ENCODE data around the gene MRPL39. TPM values are rescaled to one million over a fixed set of nuclear protein-coding genes. Genes with fewer than 3 reads are reported as not detected.

Gene MRPL39
- total RNA-seq, 1 donor from 2014 or later = 32.5 TPM

DNA sequence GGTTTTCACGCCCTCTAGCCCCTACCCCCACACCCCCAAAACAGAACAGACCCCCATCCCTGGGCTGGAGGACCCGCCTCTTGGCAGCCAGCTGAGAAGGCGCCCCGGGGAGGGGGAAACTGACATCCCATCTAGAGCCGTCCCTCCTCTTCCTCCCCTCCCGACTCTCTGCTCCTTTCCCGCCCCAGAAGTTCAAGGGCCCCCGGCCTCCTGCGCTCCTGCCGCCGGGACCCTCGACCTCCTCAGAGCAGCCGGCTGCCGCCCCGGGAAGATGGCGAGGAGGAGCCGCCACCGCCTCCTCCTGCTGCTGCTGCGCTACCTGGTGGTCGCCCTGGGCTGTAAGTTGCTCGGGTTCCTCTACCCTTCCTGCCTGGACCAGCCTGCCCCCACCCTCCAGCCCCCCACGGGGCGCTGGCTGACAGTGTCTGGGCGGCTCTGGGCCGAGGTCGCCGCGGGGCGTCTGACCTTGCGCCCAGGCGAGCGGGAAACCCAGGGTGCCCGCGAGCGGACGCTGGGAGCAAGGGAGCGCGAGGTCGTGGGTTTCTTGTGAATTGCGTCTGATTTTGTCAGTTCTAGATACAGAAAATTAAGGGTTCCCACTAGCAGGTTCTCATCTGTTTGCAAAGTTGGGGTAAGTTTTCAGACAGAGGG, 32.4 kb upstream of the MRPL39 start:
- H3K4me2 ChIP-seq (ENCODE audit: low read length) = peak overlapping the region; percentile 91
- H3K27ac Mint-ChIP-seq (ENCODE audit: unreplicated experiment) = no peak overlapping the region
- H3K9me3 ChIP-seq (ENCODE audit: insufficient read depth, low read depth, low read length) = no peaks in the 10 kb centered on the region
- H3K4me1 ChIP-seq (ENCODE audit: insufficient read depth, low read length) = peaks cover 5% of the 10 kb centered on the region
- H3K27me3 Mint-ChIP-seq (ENCODE audit: low read depth, unreplicated experiment) = peaks cover 11% of the 10 kb centered on the region
- TF ChIP-seq EZH2 (IDR thresholded peaks at IDR 0.05; ENCODE audit: insufficient read depth, low read length) = peak; percentile 42
- TF ChIP-seq CTCF (IDR thresholded peaks at IDR 0.05; ENCODE audit: insufficient read depth, low read depth, low read length) = no peak
- FAIRE-seq (no peak), DNase-seq (ENCODE audit: low read depth) (peak; percentile 17)
- no peaks in the 10 kb centered on the region for H3K36me3 ChIP-seq (ENCODE audit: insufficient read depth, low read length)
- peaks cover 3% of the 10 kb centered on the region for H3K9me3 Mint-ChIP-seq (ENCODE audit: unreplicated experiment)
- H4K20me1 ChIP-seq (ENCODE audit: insufficient read depth, low read length) = no peaks in the 10 kb centered on the region
- H3K36me3 Mint-ChIP-seq (ENCODE audit: low read depth, unreplicated experiment) = no peaks in the 10 kb centered on the region
- peak overlapping the region; percentile 90 for H2AFZ ChIP-seq (ENCODE audit: low read depth, low read length)
- no peaks in the 10 kb centered on the region for H3K79me2 ChIP-seq (ENCODE audit: insufficient read depth, low read length)
- no peaks in the 10 kb centered on the region for H3K27me3 ChIP-seq (ENCODE audit: insufficient read depth, low read length)
- H3K27ac ChIP-seq (ENCODE audit: low read depth, low read length) = no peak overlapping the region
- H3K9ac ChIP-seq (ENCODE audit: low read length) = peak overlapping the region; percentile 77
- peaks cover 11% of the 10 kb centered on the region for H3K4me1 Mint-ChIP-seq (ENCODE audit: low read depth, unreplicated experiment)
- H3K4me3 Mint-ChIP-seq (ENCODE audit: unreplicated experiment) = peak overlapping the region; percentile 83
- H3K4me3 ChIP-seq (ENCODE audit: insufficient read depth, low read depth, low read length) = peak overlapping the region; percentile 60

DNA sequence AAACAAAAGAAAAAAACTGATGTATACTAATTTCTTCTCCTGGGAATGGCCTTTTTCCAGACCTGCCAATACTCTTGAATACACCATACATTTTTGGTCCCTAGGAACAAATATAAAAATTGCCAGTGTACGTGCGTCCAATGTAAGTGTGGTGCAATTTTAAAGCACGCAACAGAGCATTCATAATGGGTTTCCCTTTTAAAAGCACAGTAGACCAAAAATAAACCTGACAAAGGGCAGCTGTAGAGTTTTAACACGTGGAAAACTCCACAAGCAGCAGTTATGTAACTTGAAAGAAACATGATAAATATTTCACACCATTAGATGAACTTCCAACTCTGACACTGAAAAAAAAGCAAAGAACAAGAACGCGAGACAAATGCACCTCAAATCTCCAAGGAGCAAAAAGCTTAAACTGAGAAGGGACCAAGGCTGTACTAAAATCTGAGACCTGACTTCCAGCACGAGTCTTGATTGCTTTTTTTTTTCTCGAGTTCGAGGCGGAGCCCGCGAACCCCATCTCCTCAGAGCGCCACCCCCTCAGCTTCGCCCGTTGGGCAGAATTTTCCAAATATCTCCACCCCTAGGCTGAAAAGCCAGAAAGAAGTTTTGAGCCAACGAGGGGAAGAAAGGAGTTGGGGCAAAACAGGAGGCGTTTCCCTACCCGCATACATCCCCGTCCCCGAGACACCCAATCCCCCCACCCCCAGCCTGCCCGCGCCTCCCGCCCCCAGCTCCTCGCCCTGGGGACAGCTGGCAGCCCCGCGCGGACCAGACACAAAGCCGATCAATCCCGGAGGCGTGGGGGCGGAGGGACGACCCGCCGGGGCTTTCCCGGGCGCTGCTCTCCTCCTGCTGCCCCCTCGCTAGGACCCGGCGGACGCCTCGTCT, 31.6 kb upstream of the MRPL39 start, which contains the start of gene JAM2:
Gene JAM2 (plus strand): TSS at position 599 of the 891 bp plus-strand sequence. CDS start 564 bp downstream, outside the sequence.
- H3K27me3 ChIP-seq (ENCODE audit: insufficient read depth, low read length) = no peaks in the 10 kb centered on the region
- peaks cover 11% of the 10 kb centered on the region for H3K4me1 Mint-ChIP-seq (ENCODE audit: low read depth, unreplicated experiment)
- no peak within 1 kb of the TSS for H3K27ac ChIP-seq (ENCODE audit: low read depth, low read length)
- TF ChIP-seq CTCF (IDR thresholded peaks at IDR 0.05; ENCODE audit: insufficient read depth, low read depth, low read length) (no peak), EZH2 (IDR thresholded peaks at IDR 0.05; ENCODE audit: insufficient read depth, low read length) (no peak)
- no peaks in the 10 kb centered on the region for H4K20me1 ChIP-seq (ENCODE audit: insufficient read depth, low read length)
- DNase-seq (ENCODE audit: low read depth) (no peak), FAIRE-seq (no peak)
- H3K4me1 ChIP-seq (ENCODE audit: insufficient read depth, low read length) = peaks cover 5% of the 10 kb centered on the region
- H3K36me3 Mint-ChIP-seq (ENCODE audit: low read depth, unreplicated experiment) = no peaks in the 10 kb centered on the region
- no peaks in the 10 kb centered on the region for H3K36me3 ChIP-seq (ENCODE audit: insufficient read depth, low read length)
- H3K4me3 ChIP-seq (ENCODE audit: insufficient read depth, low read depth, low read length) = peak within 1 kb of the TSS; percentile 62
- H3K9ac ChIP-seq (ENCODE audit: low read length) = peak within 1 kb of the TSS; percentile 77
- peak within 1 kb of the TSS; percentile 90 for H2AFZ ChIP-seq (ENCODE audit: low read depth, low read length)
- H3K4me2 ChIP-seq (ENCODE audit: low read length) = peak within 1 kb of the TSS; percentile 91
- H3K9me3 ChIP-seq (ENCODE audit: insufficient read depth, low read depth, low read length) = no peaks in the 10 kb centered on the region
- peak within 1 kb of the TSS; percentile 83 for H3K4me3 Mint-ChIP-seq (ENCODE audit: unreplicated experiment)
- no peaks in the 10 kb centered on the region for H3K79me2 ChIP-seq (ENCODE audit: insufficient read depth, low read length)
- peaks cover 3% of the 10 kb centered on the region for H3K9me3 Mint-ChIP-seq (ENCODE audit: unreplicated experiment)
- H3K27me3 Mint-ChIP-seq (ENCODE audit: low read depth, unreplicated experiment) = peaks cover 11% of the 10 kb centered on the region
- H3K27ac Mint-ChIP-seq (ENCODE audit: unreplicated experiment) = peak within 1 kb of the TSS; percentile 9
